A673 (cell line): ENCODE data around the gene NAPB. TPM values are rescaled to one million over a fixed set of nuclear protein-coding genes. Genes with fewer than 3 reads are reported as not detected.

Experiments
- BruUV-seq: library from RNA; stranded (reverse); fragments of 400-500 nt; replicated peaks from 2 replicates; lab custom pipeline; 2021; lab: Mats Ljungman, UMichigan
- CTCF ChIA-PET: fragments of 300-600 bp; sonication (Branson Sonifier 250); formaldehyde crosslinking; loops from one replicate; lab custom pipeline; 2022; ENCODE audit warnings: antibody characterized with exemption; lab: Charles Lee
- POLR2A ChIA-PET: fragments of 300-600 bp; sonication (Branson Sonifier 250); formaldehyde crosslinking; loops from one replicate; lab custom pipeline; 2022; ENCODE audit warnings: antibody characterized with exemption; ENCODE audit not compliant: low non-redundant PET; lab: Charles Lee
- DNase-seq: peaks from one replicate; pipeline ENCODE4 v3.0.0-alpha.2; 2015; ENCODE audit warnings: low spot score
- H3K27ac ChIP-seq: fragments of 200-600 bp; sonication (generic); 2 replicates; pipeline ENCODE4 v1.5.1; 2016; ENCODE audit warnings: mixed run types, low read depth, mild to moderate bottlenecking, mixed read lengths, antibody characterized with exemption, low read length; ENCODE audit not compliant: poor library complexity, severe bottlenecking
- H3K27me3 ChIP-seq: fragments of 200-600 bp; sonication (generic); replicated peaks from 2 replicates; pipeline ENCODE4 v1.6.1; 2017; ENCODE audit warnings: mixed run types, low read depth, mild to moderate bottlenecking, mixed read lengths, antibody characterized with exemption, low read length; ENCODE audit not compliant: insufficient read depth, poor library complexity
- H3K36me3 ChIP-seq: fragments of 200-600 bp; sonication (generic); 2 replicates; pipeline ENCODE4 v1.6.1; 2016; ENCODE audit warnings: mixed run types, mild to moderate bottlenecking, mixed read lengths, antibody characterized with exemption, low read length; ENCODE audit not compliant: insufficient read depth, poor library complexity, severe bottlenecking
- H3K4me1 ChIP-seq: fragments of 200-600 bp; sonication (generic); 2 replicates; pipeline ENCODE4 v1.6.1; 2017; ENCODE audit warnings: mixed run types, mild to moderate bottlenecking, mixed read lengths, antibody characterized with exemption, low read length; ENCODE audit not compliant: insufficient read depth, poor library complexity, severe bottlenecking
- H3K4me3 ChIP-seq: fragments of 200-600 bp; sonication (generic); 2 replicates; pipeline ENCODE4 v1.5.1; 2016; ENCODE audit warnings: low read depth, mixed run types, mild to moderate bottlenecking, mixed read lengths, low read length; ENCODE audit not compliant: poor library complexity, severe bottlenecking
- H3K9me3 ChIP-seq: fragments of 200-600 bp; sonication (generic); 2 replicates; pipeline ENCODE4 v1.6.1; 2016; ENCODE audit warnings: mixed run types, low read depth, mild to moderate bottlenecking, mixed read lengths, antibody characterized with exemption, low read length; ENCODE audit not compliant: poor library complexity, severe bottlenecking
- CTCF ChIP-seq: fragments of 300-800, 200-600 bp; sonication (generic); conservative IDR thresholded peaks from 2 replicates; pipeline ENCODE4 v1.5.1; 2017; ENCODE audit warnings: low read depth, mild to moderate bottlenecking, antibody characterized with exemption, low read length, moderate library complexity, mixed read lengths
- EZH2 ChIP-seq: fragments of 200-600 bp; sonication (generic); IDR thresholded peaks from 2 replicates; pipeline ENCODE4 v1.6.1; 2017; ENCODE audit warnings: borderline replicate concordance, low read depth, mild to moderate bottlenecking, mixed read lengths, antibody characterized with exemption, low read length; ENCODE audit not compliant: poor library complexity, severe bottlenecking
- intact Hi-C: fragments of 100-400 bp; cut with micrococcal nuclease; formaldehyde crosslinking; loops from one replicate; pipeline ENCODE4 v1.10.0; 2022; ENCODE audit not compliant: unreplicated experiment
- total RNA-seq: library from RNA; stranded (reverse); gene quantifications from 2 replicates; pipeline ENCODE4 v1.2.3, GENCODE V29; 2021

The NAPB gene
- total RNA-seq, 1 experiment from 2014 or later, result 11.6 TPM

GRCh38 chr20:23459461-23460150, 38.3 kb upstream of the NAPB start:
- TF ChIP-seq EZH2 (no peak), CTCF (no peak)

DNA sequence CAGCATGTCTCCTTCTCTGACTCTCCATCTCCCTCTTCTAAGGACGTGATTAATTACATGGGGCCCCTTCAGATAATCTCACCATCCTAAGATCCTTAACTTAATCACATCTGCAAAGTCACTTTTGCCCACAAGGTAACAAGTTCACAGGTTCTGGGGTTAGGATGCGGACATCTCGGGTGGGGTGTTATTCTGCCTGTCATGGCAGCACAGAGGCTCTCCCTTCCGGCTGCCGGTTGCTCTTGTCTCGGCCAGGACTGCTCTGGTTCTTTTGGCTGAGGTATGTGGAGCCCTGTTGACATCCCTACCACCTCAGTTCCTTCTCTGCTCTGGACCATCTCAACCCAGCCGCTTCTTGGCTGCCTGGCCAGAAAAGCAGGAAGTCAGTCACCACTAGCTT, 35.6 kb upstream of the NAPB start:
- POLR2A ChIA-PET, result no interaction called here
- H3K27me3 ChIP-seq, result no peaks in the 10 kb centered on the region
- CTCF ChIA-PET, result no interaction called here
- TF ChIP-seq CTCF (no peak), EZH2 (no peak)
- no peaks in the 10 kb centered on the region for H3K4me1 ChIP-seq
- intact Hi-C loops, result no loop called here
- no peaks in the 10 kb centered on the region for H3K9me3 ChIP-seq
- H3K27ac ChIP-seq, result no peak overlapping the region
- DNase-seq, result no peak
- H3K4me3 ChIP-seq, result no peak overlapping the region
- no TSS peak for BruUV-seq
- H3K36me3 ChIP-seq, result no peaks in the 10 kb centered on the region

More at GRCh38 chr20:23459461-23460150, 38.3 kb upstream of the NAPB start:
- Histone ChIP-seq H3K4me1 (no peaks in the 10 kb centered on the region), H3K27ac (no peak overlapping the region), H3K36me3 (no peaks in the 10 kb centered on the region), H3K4me3 (no peak overlapping the region), H3K9me3 (no peaks in the 10 kb centered on the region), H3K27me3 (no peaks in the 10 kb centered on the region)
- CTCF ChIA-PET, result no interaction called here
- no TSS peak for BruUV-seq
- intact Hi-C loops, result no loop called here
- POLR2A ChIA-PET, result no interaction called here
- DNase-seq, result no peak

DNA sequence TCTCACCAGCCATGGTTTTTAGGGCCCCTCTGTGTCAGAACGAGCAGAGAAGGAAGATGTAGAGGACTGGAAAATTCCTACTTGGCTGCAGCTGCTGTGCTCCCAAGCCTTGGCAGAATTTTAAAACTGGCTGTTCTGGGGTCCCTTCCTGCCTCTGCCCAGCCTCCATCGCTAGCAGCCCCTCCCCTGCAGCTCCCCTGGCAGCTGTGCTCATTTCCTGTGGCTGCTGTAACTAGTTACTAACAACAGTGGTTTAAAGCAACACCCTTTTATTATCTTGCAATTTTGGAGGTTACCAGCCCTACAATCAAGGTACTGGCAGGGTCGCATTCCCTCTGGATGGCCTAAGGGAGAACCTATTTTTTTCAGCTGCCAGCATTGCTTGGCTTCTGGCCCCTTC, 35.1 kb upstream of the NAPB start:
- ChIA-PET POLR2A (no interaction called here), CTCF (no interaction called here)
- Histone ChIP-seq H3K4me3 (no peak overlapping the region), H3K27ac (no peak overlapping the region), H3K27me3 (no peaks in the 10 kb centered on the region), H3K36me3 (no peaks in the 10 kb centered on the region), H3K4me1 (no peaks in the 10 kb centered on the region), H3K9me3 (no peaks in the 10 kb centered on the region)
- intact Hi-C loops, result no loop called here
- no peak for DNase-seq
- TF ChIP-seq EZH2 (no peak), CTCF (no peak)
- no TSS peak for BruUV-seq
